ENCODE results near the gene PCDHGB4.
"Not testable (repeated sequence)": the region's sequence is repeated elsewhere in the genome, so short reads cannot be mapped to it uniquely, and the experiment has no call there.

PCDHGB4 gene

GRCh38 chr5:141432726-141433125, 45.2 kb downstream of the PCDHGB4 start:
- H3K23ac ChIP-seq (ENCODE audit: low read depth, low read length, poor library complexity); H3K18ac ChIP-seq (ENCODE audit: low read length); H4K8ac ChIP-seq (ENCODE audit: low read depth, low read length); H2AFZ ChIP-seq (ENCODE audit: low read length); H3K14ac ChIP-seq (ENCODE audit: low read length); H2BK15ac ChIP-seq (ENCODE audit: low read length); H3K4me1 ChIP-seq (ENCODE audit: control insufficient read depth in 2 of 2, insufficient read depth in 1 of 2, low read depth in 1 of 2, low read length in 2 of 2); H3K9ac ChIP-seq (ENCODE audit: low read depth, low read length, poor library complexity); H2BK5ac ChIP-seq (ENCODE audit: low read length); H3K4me2 ChIP-seq (ENCODE audit: insufficient read depth, low read length, poor library complexity, severe bottlenecking); H3K27ac ChIP-seq (replicated peaks; ENCODE audit: low read length); DNase-seq (ENCODE audit: low spot score); H4K91ac ChIP-seq (ENCODE audit: low read depth, low read length, poor library complexity); H2AK5ac ChIP-seq (ENCODE audit: low read depth, low read length); H3K27me3 ChIP-seq (ENCODE audit: control insufficient read depth in 3 of 3, insufficient read depth in 3 of 3, low read depth in 1 of 3, low read length in 3 of 3); H2BK12ac ChIP-seq (ENCODE audit: low read length); H3K4me3 ChIP-seq (ENCODE audit: low read length in 2 of 2); H2BK120ac ChIP-seq (ENCODE audit: low read depth, low read length); H3K4ac ChIP-seq (ENCODE audit: low read length): not testable (repeated sequence)
- peaks cover 17 to 31% of the 10 kb centered on the region in 2 donors for H3K36me3 ChIP-seq (replicated peaks in 1 of 2; ENCODE audit: control insufficient read depth in 2 of 2, insufficient read depth in 2 of 2, low read length in 2 of 2)
- no CpG with 5 or more reads among the region's 29 CpGs for WGBS, 2 donors (ENCODE audit: extremely low coverage in 2 of 2, insufficient read length in 2 of 2, insufficient replicate concordance in 1 of 2)
- peaks cover 10% of the 10 kb centered on the region for H3K79me1 ChIP-seq (ENCODE audit: low read depth, low read length)
- peaks cover 33 to 63% of the 10 kb centered on the region in 2 donors for H3K9me3 ChIP-seq (replicated peaks in 1 of 2; ENCODE audit: control insufficient read depth in 2 of 2, insufficient read depth in 1 of 2, low read depth in 1 of 2, low read length in 2 of 2)

GRCh38 chr5:141434006-141434405, 46.5 kb downstream of the PCDHGB4 start:
- DNase-seq (ENCODE audit: low spot score): no peak
- no peak overlapping the region for H3K14ac ChIP-seq (ENCODE audit: low read length)
- no peak overlapping the region for H2BK12ac ChIP-seq (ENCODE audit: low read length)
- no peak overlapping the region for H4K8ac ChIP-seq (ENCODE audit: low read depth, low read length)
- no CpG with 5 or more reads among the region's 2 CpGs for WGBS, 2 donors (ENCODE audit: extremely low coverage in 2 of 2, insufficient read length in 2 of 2, insufficient replicate concordance in 1 of 2)
- no peak overlapping the region for H3K4ac ChIP-seq (ENCODE audit: low read length)
- H3K9ac ChIP-seq (ENCODE audit: low read depth, low read length, poor library complexity): no peak overlapping the region
- no peak overlapping the region for H2BK5ac ChIP-seq (ENCODE audit: low read length)
- no peak overlapping the region for H2AK5ac ChIP-seq (ENCODE audit: low read depth, low read length)
- no peak overlapping the region for H3K4me3 ChIP-seq (ENCODE audit: low read length in 2 of 2)
- H3K27ac ChIP-seq (replicated peaks; ENCODE audit: low read length): no peak overlapping the region
- H3K4me2 ChIP-seq (ENCODE audit: insufficient read depth, low read length, poor library complexity, severe bottlenecking): no peak overlapping the region
- H3K23ac ChIP-seq (ENCODE audit: low read depth, low read length, poor library complexity): no peak overlapping the region
- no peak overlapping the region for H2AFZ ChIP-seq (ENCODE audit: low read length)
- no peak overlapping the region for H4K91ac ChIP-seq (ENCODE audit: low read depth, low read length, poor library complexity)
- H3K4me1 ChIP-seq (ENCODE audit: control insufficient read depth in 2 of 2, insufficient read depth in 1 of 2, low read depth in 1 of 2, low read length in 2 of 2): no peaks in the 10 kb centered on the region
- no peak overlapping the region for H2BK15ac ChIP-seq (ENCODE audit: low read length)
- H3K36me3 ChIP-seq (replicated peaks in 1 of 2; ENCODE audit: control insufficient read depth in 2 of 2, insufficient read depth in 2 of 2, low read length in 2 of 2): peaks cover 12 to 25% of the 10 kb centered on the region in 2 donors
- H3K27me3 ChIP-seq (ENCODE audit: control insufficient read depth in 3 of 3, insufficient read depth in 3 of 3, low read depth in 1 of 3, low read length in 3 of 3): no peaks in the 10 kb centered on the region
- no peak overlapping the region for H3K18ac ChIP-seq (ENCODE audit: low read length)
- peaks cover 27 to 57% of the 10 kb centered on the region in 2 donors for H3K9me3 ChIP-seq (replicated peaks in 1 of 2; ENCODE audit: control insufficient read depth in 2 of 2, insufficient read depth in 1 of 2, low read depth in 1 of 2, low read length in 2 of 2)
- H3K79me1 ChIP-seq (ENCODE audit: low read depth, low read length): peaks cover 8% of the 10 kb centered on the region
- H2BK120ac ChIP-seq (ENCODE audit: low read depth, low read length): no peak overlapping the region

- Histone ChIP-seq H3K4me1 (ENCODE audit: control insufficient read depth in 2 of 2, insufficient read depth in 1 of 2, low read depth in 1 of 2, low read length in 2 of 2) (no peaks in the 10 kb centered on the region), H3K14ac (ENCODE audit: low read length) (no peak overlapping the region), H2AFZ (ENCODE audit: low read length) (no peak overlapping the region), H4K91ac (ENCODE audit: low read depth, low read length, poor library complexity) (no peak overlapping the region), H2BK15ac (ENCODE audit: low read length) (no peak overlapping the region), H3K79me1 (ENCODE audit: low read depth, low read length) (peaks cover 7% of the 10 kb centered on the region), H3K9ac (ENCODE audit: low read depth, low read length, poor library complexity) (no peak overlapping the region), H2BK5ac (ENCODE audit: low read length) (no peak overlapping the region), H3K4me2 (ENCODE audit: insufficient read depth, low read length, poor library complexity, severe bottlenecking) (no peak overlapping the region), H3K18ac (ENCODE audit: low read length) (no peak overlapping the region), H2BK12ac (ENCODE audit: low read length) (no peak overlapping the region), H3K23ac (ENCODE audit: low read depth, low read length, poor library complexity) (no peak overlapping the region), H3K4ac (ENCODE audit: low read length) (no peak overlapping the region), H3K9me3 (replicated peaks in 1 of 2; ENCODE audit: control insufficient read depth in 2 of 2, insufficient read depth in 1 of 2, low read depth in 1 of 2, low read length in 2 of 2) (peaks cover 24 to 44% of the 10 kb centered on the region in 2 donors), H3K36me3 (replicated peaks in 1 of 2; ENCODE audit: control insufficient read depth in 2 of 2, insufficient read depth in 2 of 2, low read length in 2 of 2) (peaks cover 10 to 17% of the 10 kb centered on the region in 2 donors), H2BK120ac (ENCODE audit: low read depth, low read length) (no peak overlapping the region), H3K27ac (replicated peaks; ENCODE audit: low read length) (no peak overlapping the region), H3K4me3 (ENCODE audit: low read length in 2 of 2) (no peak overlapping the region), H3K27me3 (ENCODE audit: control insufficient read depth in 3 of 3, insufficient read depth in 3 of 3, low read depth in 1 of 3, low read length in 3 of 3) (no peaks in the 10 kb centered on the region), H4K8ac (ENCODE audit: low read depth, low read length) (no peak overlapping the region), H2AK5ac (ENCODE audit: low read depth, low read length) (no peak overlapping the region)
- no CpG with 5 or more reads among the region's 2 CpGs for WGBS, 2 donors (ENCODE audit: extremely low coverage in 2 of 2, insufficient read length in 2 of 2, insufficient replicate concordance in 1 of 2)
- DNase-seq (ENCODE audit: low spot score): no peak
Observed at GRCh38 chr5:141437221-141437620, 49.7 kb downstream of the PCDHGB4 start.

GRCh38 chr5:141439411-141440141, 52.1 kb downstream of the PCDHGB4 start:
- Histone ChIP-seq H2BK12ac (ENCODE audit: low read length) (no peak overlapping the region), H2AFZ (ENCODE audit: low read length) (no peak overlapping the region), H3K14ac (ENCODE audit: low read length) (no peak overlapping the region), H3K4me3 (ENCODE audit: low read length in 2 of 2) (no peak overlapping the region), H2BK5ac (ENCODE audit: low read length) (no peak overlapping the region), H2BK120ac (ENCODE audit: low read depth, low read length) (no peak overlapping the region), H3K9me3 (replicated peaks in 1 of 2; ENCODE audit: control insufficient read depth in 2 of 2, insufficient read depth in 1 of 2, low read depth in 1 of 2, low read length in 2 of 2) (peaks cover 18 to 37% of the 10 kb centered on the region in 2 donors), H3K23ac (ENCODE audit: low read depth, low read length, poor library complexity) (no peak overlapping the region), H2AK5ac (ENCODE audit: low read depth, low read length) (no peak overlapping the region), H3K79me1 (ENCODE audit: low read depth, low read length) (peaks cover 5% of the 10 kb centered on the region), H4K91ac (ENCODE audit: low read depth, low read length, poor library complexity) (no peak overlapping the region), H3K27me3 (ENCODE audit: control insufficient read depth in 3 of 3, insufficient read depth in 3 of 3, low read depth in 1 of 3, low read length in 3 of 3) (no peaks in the 10 kb centered on the region), H3K9ac (ENCODE audit: low read depth, low read length, poor library complexity) (no peak overlapping the region), H3K4me2 (ENCODE audit: insufficient read depth, low read length, poor library complexity, severe bottlenecking) (no peak overlapping the region), H3K4ac (ENCODE audit: low read length) (no peak overlapping the region), H3K36me3 (replicated peaks in 1 of 2; ENCODE audit: control insufficient read depth in 2 of 2, insufficient read depth in 2 of 2, low read length in 2 of 2) (peaks cover 10 to 17% of the 10 kb centered on the region in 2 donors), H3K27ac (replicated peaks; ENCODE audit: low read length) (no peak overlapping the region), H4K8ac (ENCODE audit: low read depth, low read length) (no peak overlapping the region), H2BK15ac (ENCODE audit: low read length) (no peak overlapping the region), H3K4me1 (ENCODE audit: control insufficient read depth in 2 of 2, insufficient read depth in 1 of 2, low read depth in 1 of 2, low read length in 2 of 2) (no peaks in the 10 kb centered on the region), H3K18ac (ENCODE audit: low read length) (no peak overlapping the region)
- no CpG with 5 or more reads among the region's 10 CpGs for WGBS, 2 donors (ENCODE audit: extremely low coverage in 2 of 2, insufficient read length in 2 of 2, insufficient replicate concordance in 1 of 2)
- DNase-seq (ENCODE audit: low spot score): no peak

All from neuronal stem cell (in vitro differentiated cells).